GM23248 (cell line): ENCODE measurements around the gene CFC1B. TPM values are rescaled to one million over a fixed set of nuclear protein-coding genes. Genes with fewer than 3 reads are reported as not detected.
"Not testable (repeated sequence)": the region's sequence is repeated elsewhere in the genome, so short reads cannot be mapped to it uniquely, and the experiment has no call there.

ENCODE experiments used
- DNase-seq: peaks from one replicate; pipeline ENCODE4 v3.0.0-alpha.2; 2015
- H2AFZ ChIP-seq: fragments of 200-600 bp; sonication (generic); 2 replicates; pipeline ENCODE4 v1.6.1; 2016; ENCODE audit warnings: antibody characterized with exemption
- H3F3A ChIP-seq: fragments of 200-600 bp; sonication (generic); 2 replicates; pipeline ENCODE4 v1.6.1; 2016; ENCODE audit warnings: mild to moderate bottlenecking, antibody characterized with exemption, mixed run types; ENCODE audit not compliant: insufficient read depth
- H3K27ac ChIP-seq: fragments of 200-600 bp; sonication (generic); 2 replicates; pipeline ENCODE4 v1.5.1; 2016; ENCODE audit warnings: mild to moderate bottlenecking
- H3K27me3 ChIP-seq: fragments of 200-600 bp; sonication (generic); replicated peaks from 2 replicates; pipeline ENCODE4 v1.6.1; 2016; ENCODE audit warnings: mild to moderate bottlenecking; ENCODE audit not compliant: insufficient read depth
- H3K36me3 ChIP-seq: fragments of 200-600 bp; sonication (generic); 2 replicates; pipeline ENCODE4 v1.6.1; 2016; ENCODE audit warnings: low read depth, mild to moderate bottlenecking
- H3K4me1 ChIP-seq: fragments of 200-600 bp; sonication (generic); 2 replicates; pipeline ENCODE4 v1.6.1; 2016; ENCODE audit warnings: mild to moderate bottlenecking; ENCODE audit not compliant: insufficient read depth
- H3K4me2 ChIP-seq: fragments of 200-600 bp; sonication (generic); one replicate; pipeline ENCODE4 v1.6.1; 2016; ENCODE audit warnings: mild to moderate bottlenecking; ENCODE audit not compliant: unreplicated experiment
- H3K4me3 ChIP-seq: fragments of 200-600 bp; sonication (generic); 2 replicates; pipeline ENCODE4 v1.5.1; 2016; ENCODE audit warnings: mild to moderate bottlenecking
- H3K79me2 ChIP-seq: fragments of 200-600 bp; sonication (generic); 2 replicates; pipeline ENCODE4 v1.6.1; 2016; ENCODE audit warnings: mild to moderate bottlenecking; ENCODE audit not compliant: insufficient read depth
- H3K9ac ChIP-seq: fragments of 200-600 bp; sonication (generic); 2 replicates; pipeline ENCODE4 v1.6.1; 2016; ENCODE audit warnings: mild to moderate bottlenecking
- H3K9me2 ChIP-seq: fragments of 200-600 bp; sonication (generic); 2 replicates; pipeline ENCODE4 v1.6.1; 2016; ENCODE audit warnings: mixed run types, mild to moderate bottlenecking, moderate library complexity; ENCODE audit not compliant: insufficient read depth
- H3K9me3 ChIP-seq: fragments of 200-600 bp; sonication (generic); one replicate; pipeline ENCODE4 v1.6.1; 2017; ENCODE audit warnings: low read depth
- H4K20me1 ChIP-seq: fragments of 200-600 bp; sonication (generic); 2 replicates; pipeline ENCODE4 v1.6.0; 2016; ENCODE audit not compliant: insufficient read depth
- WGBS, 2 experiments: methylation state at CpG; one replicate each; pipeline ENCODE4 v1.1.6; 2015 to 2017; ENCODE audit warnings: low lambda C conversion rate in 2 of 2, low coverage in 1 of 2; ENCODE audit errors: missing lambda C conversion rate in 2 of 2; 5-methylcytosine and 5-hydroxymethylcytosine counted together
- in situ Hi-C: fragments of 300-500 bp; cut with MboI; formaldehyde crosslinking; loops from 2 replicates; pipeline ENCODE4 v1.15.0; 2020
- polyA plus RNA-seq: library from polyadenylated mRNA; unstranded; fragments of >200 nt; fragmentation: Nextera tagmentation; extraction: Ambion mirVana; gene quantifications from 2 replicates; pipeline ENCODE4 v1.2.1, GENCODE V29; 2016
- total RNA-seq: library from RNA; depleted of rRNA; stranded (reverse); fragments of >200 nt; shearing (Covaris generic); gene quantifications from 2 replicates; pipeline ENCODE4 v1.2.3, GENCODE V29; 2014

The CFC1B gene
- total and polyA plus RNA-seq, 2 experiments from 2014 or later, result not detected

DNA sequence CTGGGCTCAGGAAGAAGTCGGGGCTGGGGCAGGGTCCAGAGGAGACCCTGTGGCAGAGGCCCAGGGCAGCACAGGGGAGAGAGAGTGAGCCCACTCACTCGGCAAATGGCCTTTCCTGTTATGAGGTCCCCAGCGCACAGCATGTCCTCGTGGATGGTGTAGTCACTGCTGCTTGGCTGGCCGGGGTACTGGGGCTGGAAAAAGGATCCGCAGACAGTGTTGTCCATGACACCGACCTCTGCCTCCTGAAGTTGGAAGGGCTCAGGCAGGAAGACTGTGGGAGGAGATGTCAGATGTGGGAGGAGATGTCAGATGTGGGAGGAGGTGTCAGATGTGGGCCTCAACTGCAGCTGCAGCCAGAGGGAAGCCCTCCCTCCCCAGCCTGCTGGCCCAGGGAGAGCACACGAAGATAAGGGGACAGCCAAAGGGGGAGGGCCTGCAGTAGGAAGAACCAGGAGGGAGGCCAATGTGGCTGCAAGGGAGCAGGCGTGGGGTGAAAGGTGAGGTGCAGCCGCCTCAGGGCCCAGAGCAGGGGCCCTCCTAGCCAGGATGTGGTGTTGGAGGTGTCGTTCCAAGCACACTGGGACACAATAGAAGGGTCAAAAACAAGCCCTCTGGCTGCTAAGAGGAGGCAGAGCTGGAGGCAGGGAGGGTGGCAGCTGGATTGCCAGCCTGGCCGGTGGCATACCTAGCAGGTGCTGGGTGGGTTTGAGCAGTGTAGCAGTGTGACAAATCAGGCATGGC is 22.9 kb downstream of the CFC1B start:
- in situ Hi-C loops, H3K36me3 ChIP-seq, H3K27ac ChIP-seq, H3K79me2 ChIP-seq, H3K27me3 ChIP-seq, H3K9me3 ChIP-seq, H3K4me1 ChIP-seq, H3K4me3 ChIP-seq, H2AFZ ChIP-seq, H3K9ac ChIP-seq, H4K20me1 ChIP-seq, H3F3A ChIP-seq, DNase-seq, H3K9me2 ChIP-seq, H3K4me2 ChIP-seq: not testable (repeated sequence)
- WGBS, 2 experiments, result no CpG with 5 or more reads among the region's 12 CpGs

DNA sequence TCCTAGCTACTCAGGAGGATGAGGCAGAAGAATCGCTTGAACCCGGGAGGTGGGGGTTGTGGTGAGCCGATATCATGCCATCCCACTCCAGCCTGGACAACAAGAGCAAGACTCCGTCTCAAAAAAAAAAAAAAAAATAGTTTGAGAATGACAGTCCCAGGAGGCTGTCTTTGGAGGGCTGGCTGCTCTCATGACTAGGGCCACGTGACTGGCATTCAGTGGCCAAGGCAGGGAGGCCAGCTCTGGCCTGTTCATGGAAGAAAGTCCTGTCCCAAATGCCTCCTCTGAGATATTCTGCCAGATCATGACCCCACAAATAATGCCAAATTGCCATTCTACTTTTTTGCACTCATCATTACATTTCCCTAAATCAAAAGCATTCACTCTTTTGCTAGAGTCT is 24.0 kb downstream of the CFC1B start:
- H4K20me1 ChIP-seq, H3K27me3 ChIP-seq, H3K36me3 ChIP-seq, H3F3A ChIP-seq, H2AFZ ChIP-seq, H3K4me1 ChIP-seq, H3K9me3 ChIP-seq, H3K9ac ChIP-seq, DNase-seq, in situ Hi-C loops, H3K4me2 ChIP-seq, H3K27ac ChIP-seq, H3K4me3 ChIP-seq, H3K9me2 ChIP-seq, H3K79me2 ChIP-seq: not testable (repeated sequence)
- no CpG with 5 or more reads among the region's 5 CpGs for WGBS, 2 experiments

DNA sequence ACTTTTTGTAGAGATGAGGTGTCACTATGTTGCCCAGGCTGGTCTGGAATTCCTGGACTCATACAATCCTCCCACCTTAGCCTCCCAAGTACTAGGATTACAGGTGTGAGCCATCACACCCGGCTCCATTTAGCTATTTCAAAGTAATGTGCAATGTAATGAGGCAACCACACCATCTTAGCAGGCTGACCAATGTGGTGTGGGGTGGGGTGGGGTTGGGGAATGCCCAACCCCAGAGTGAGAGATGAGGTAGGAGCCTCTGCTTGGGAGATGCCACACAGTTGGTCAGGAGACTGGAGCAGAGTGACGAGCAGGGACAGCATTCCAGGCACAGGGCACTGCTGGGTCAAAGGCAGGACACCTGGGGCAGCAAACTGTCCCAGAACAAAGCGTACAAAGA is 27.4 kb downstream of the CFC1B start:
- H4K20me1 ChIP-seq, H3K4me2 ChIP-seq, H3K27ac ChIP-seq, in situ Hi-C loops, H3K36me3 ChIP-seq, DNase-seq, H3K9me3 ChIP-seq, H3K4me3 ChIP-seq, H3K9me2 ChIP-seq, H3F3A ChIP-seq, H3K4me1 ChIP-seq, H3K27me3 ChIP-seq, H2AFZ ChIP-seq, H3K79me2 ChIP-seq, H3K9ac ChIP-seq: not testable (repeated sequence)
- no CpG with 5 or more reads among the region's 3 CpGs for WGBS, 2 experiments

DNA sequence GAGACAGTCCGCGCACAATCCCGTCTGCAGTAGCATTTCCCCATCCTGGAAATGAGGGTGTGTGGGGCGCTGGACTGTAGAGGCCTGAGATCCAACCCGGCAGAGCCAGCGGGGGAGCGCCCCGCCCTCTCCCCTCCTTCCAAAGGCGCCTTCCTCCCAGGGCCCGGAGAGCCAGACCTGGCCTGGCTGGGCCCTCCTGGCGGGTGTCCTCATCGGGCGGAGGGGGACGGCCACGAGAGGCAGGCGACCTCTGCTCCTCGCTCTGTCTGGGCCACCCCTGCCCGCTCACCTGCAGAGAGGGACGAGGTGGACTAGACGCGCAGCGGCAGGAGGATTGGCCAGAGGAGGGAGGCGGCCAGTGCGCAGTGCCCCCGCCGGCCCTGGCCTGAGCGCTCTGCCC is 28.5 kb downstream of the CFC1B start:
- H3F3A ChIP-seq, H4K20me1 ChIP-seq, H3K4me3 ChIP-seq, H3K36me3 ChIP-seq, in situ Hi-C loops, H3K4me2 ChIP-seq, DNase-seq, H3K9ac ChIP-seq, H3K27ac ChIP-seq, H3K27me3 ChIP-seq, H3K9me3 ChIP-seq, H2AFZ ChIP-seq, H3K79me2 ChIP-seq, H3K4me1 ChIP-seq, H3K9me2 ChIP-seq: not testable (repeated sequence)
- no CpG with 5 or more reads among the region's 27 CpGs for WGBS, 2 experiments

DNA sequence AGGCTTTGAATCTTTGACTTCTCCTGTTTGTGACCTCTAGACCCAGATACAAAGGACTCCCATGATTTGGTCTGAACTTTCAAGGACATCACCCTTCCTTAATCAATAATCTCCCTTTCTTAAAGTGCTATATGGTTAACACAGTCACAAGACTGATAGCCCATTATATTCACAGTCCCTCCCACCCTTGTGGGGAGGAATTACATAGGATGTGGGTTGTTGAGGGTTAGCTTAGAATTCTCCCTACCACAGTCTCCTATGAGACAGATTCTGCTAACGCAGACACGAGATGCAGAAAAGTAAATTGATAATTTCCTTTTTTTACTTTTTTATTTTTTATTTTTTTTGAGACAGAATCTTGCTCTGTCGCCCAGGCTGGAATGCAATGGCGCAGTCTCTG is 33.2 kb downstream of the CFC1B start:
- H3K9me3 ChIP-seq, in situ Hi-C loops, DNase-seq, H3K9me2 ChIP-seq, H3K27me3 ChIP-seq, H3K9ac ChIP-seq, H3K4me2 ChIP-seq, H2AFZ ChIP-seq, H3K4me1 ChIP-seq, H3K27ac ChIP-seq, H3K4me3 ChIP-seq, H3K79me2 ChIP-seq, H3F3A ChIP-seq, H3K36me3 ChIP-seq, H4K20me1 ChIP-seq: not testable (repeated sequence)
- no CpG with 5 or more reads among the region's 4 CpGs for WGBS, 2 experiments

- H3K9me2 ChIP-seq, H3K27ac ChIP-seq, H3K36me3 ChIP-seq, H3K27me3 ChIP-seq, H3K4me1 ChIP-seq, DNase-seq, H3F3A ChIP-seq, H3K79me2 ChIP-seq, H3K4me2 ChIP-seq, in situ Hi-C loops, H3K4me3 ChIP-seq, H3K9me3 ChIP-seq, H2AFZ ChIP-seq, H3K9ac ChIP-seq, H4K20me1 ChIP-seq: not testable (repeated sequence)
- WGBS, 2 experiments, result no CpG with 5 or more reads among the region's 8 CpGs
Observed at GRCh38 chr2:130556441-130556840, 35.4 kb downstream of the CFC1B start.

GRCh38 chr2:130566165-130566564 is 45.1 kb downstream of the CFC1B start:
- H3K36me3 ChIP-seq, H3K4me3 ChIP-seq, H3K79me2 ChIP-seq, H3K27ac ChIP-seq, H3F3A ChIP-seq, H3K4me1 ChIP-seq, H4K20me1 ChIP-seq, H3K4me2 ChIP-seq, H3K9ac ChIP-seq, in situ Hi-C loops, DNase-seq, H3K9me2 ChIP-seq, H3K27me3 ChIP-seq, H2AFZ ChIP-seq, H3K9me3 ChIP-seq: not testable (repeated sequence)
- WGBS, 2 experiments, result no CpG with 5 or more reads among the region's 4 CpGs

DNA sequence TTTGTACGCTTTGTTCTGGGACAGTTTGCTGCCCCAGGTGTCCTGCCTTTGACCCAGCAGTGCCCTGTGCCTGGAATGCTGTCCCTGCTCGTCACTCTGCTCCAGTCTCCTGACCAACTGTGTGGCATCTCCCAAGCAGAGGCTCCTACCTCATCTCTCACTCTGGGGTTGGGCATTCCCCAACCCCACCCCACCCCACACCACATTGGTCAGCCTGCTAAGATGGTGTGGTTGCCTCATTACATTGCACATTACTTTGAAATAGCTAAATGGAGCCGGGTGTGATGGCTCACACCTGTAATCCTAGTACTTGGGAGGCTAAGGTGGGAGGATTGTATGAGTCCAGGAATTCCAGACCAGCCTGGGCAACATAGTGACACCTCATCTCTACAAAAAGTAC is 50.9 kb downstream of the CFC1B start:
- H3K9ac ChIP-seq, H3K4me3 ChIP-seq: not testable (repeated sequence)

More for the DNA sequence above, 50.9 kb downstream of the CFC1B start:
- H3K9me3 ChIP-seq, H3F3A ChIP-seq, H3K4me2 ChIP-seq, H3K36me3 ChIP-seq, H3K4me1 ChIP-seq, H3K9me2 ChIP-seq, DNase-seq, H4K20me1 ChIP-seq, H3K79me2 ChIP-seq, H3K27ac ChIP-seq, H3K27me3 ChIP-seq, H2AFZ ChIP-seq, in situ Hi-C loops: not testable (repeated sequence)
- no CpG with 5 or more reads among the region's 3 CpGs for WGBS, 2 experiments
